T-cell (primary cell): ENCODE measurements around the gene TMEM95. TPM values are rescaled to one million over a fixed set of nuclear protein-coding genes. Genes with fewer than 3 reads are reported as not detected.

Experiments used
- ATAC-seq, 4 experiments: fragments of 200-7000 bp in 3 of 4; fragments of 150-1000 bp in 1 of 4; cut with Tn5 transposase; replicated peaks in 1 of 4; 1 replicate in 3 of 4; 2 replicates in 1 of 4; pipeline ENCODE4 v1.10.0; 2021; ENCODE audit warnings: moderate library complexity in 3 of 4, mild to moderate bottlenecking in 2 of 4, moderate number of reproducible peaks in 1 of 4
- CTCF ChIA-PET, 2 donors: fragments of 300-600 bp; sonication (Branson Sonifier 250); formaldehyde crosslinking; loops; one replicate each; lab custom pipeline; 2022; ENCODE audit warnings: antibody characterized with exemption in 2 of 2; lab: Charles Lee
- POLR2A ChIA-PET, 2 donors: fragments of 300-600 bp; sonication (Branson Sonifier 250); formaldehyde crosslinking; loops; one replicate each; lab custom pipeline; 2022; ENCODE audit warnings: antibody characterized with exemption in 2 of 2; lab: Charles Lee
- DNase-seq, 35 experiments: peaks; one replicate each; pipeline versions ENCODE4 v3.0.0 to v3.0.0-alpha.2; 2013 to 2023
- H3K27ac ChIP-seq: one replicate; pipeline ENCODE4 v1.5.1; 2013; ENCODE audit warnings: low read length
- H3K27me3 ChIP-seq, 2 experiments: replicated peaks in 1 of 2; 1 replicate in 1 of 2; 2 replicates in 1 of 2; pipeline versions ENCODE4 v1.6.1 to v1.7.0; 2013; ENCODE audit warnings: low read length in 1 of 2, mixed read lengths in 1 of 2; ENCODE audit not compliant: control insufficient read depth in 2 of 2, insufficient read depth in 2 of 2; ENCODE audit errors: extremely low read depth in 1 of 2
- H3K36me3 ChIP-seq, 2 donors: 1 replicate in 1 of 2; 2 replicates in 1 of 2; pipeline versions ENCODE4 v1.6.1 to v1.7.0; 2013; ENCODE audit warnings: low read length in 1 of 2; ENCODE audit not compliant: control insufficient read depth in 2 of 2, insufficient read depth in 1 of 2; ENCODE audit errors: extremely low read depth in 1 of 2
- H3K4me1 ChIP-seq, 2 experiments: 1 replicate in 1 of 2; 2 replicates in 1 of 2; pipeline versions ENCODE4 v1.6.1 to v1.7.0; 2013; ENCODE audit warnings: low read length in 2 of 2, mixed read lengths in 1 of 2; ENCODE audit not compliant: insufficient read depth in 2 of 2, control insufficient read depth in 1 of 2; ENCODE audit errors: extremely low read depth in 1 of 2
- H3K4me3 ChIP-seq, 2 donors: 1 replicate in 1 of 2; 2 replicates in 1 of 2; pipeline versions ENCODE4 v1.5.1 to v1.7.0; 2013; ENCODE audit warnings: mild to moderate bottlenecking in 2 of 2, low read length in 1 of 2, moderate library complexity in 1 of 2; ENCODE audit not compliant: control insufficient read depth in 1 of 2; ENCODE audit errors: extremely low read depth in 1 of 2
- H3K9me3 ChIP-seq: 2 replicates; pipeline ENCODE4 v1.7.0; 2013
- H3K27ac Mint-ChIP-seq, 2 donors: one replicate each; pipeline ENCODE4 v1.8.0; 2020 to 2021; ENCODE audit warnings: mild to moderate bottlenecking in 2 of 2, mixed read lengths in 2 of 2
- H3K27me3 Mint-ChIP-seq, 2 donors: one replicate each; pipeline ENCODE4 v1.8.0; 2021 to 2022; ENCODE audit warnings: mixed read lengths in 2 of 2
- H3K36me3 Mint-ChIP-seq: one replicate; pipeline ENCODE4 v1.8.0; 2021; ENCODE audit warnings: mixed read lengths
- H3K4me1 Mint-ChIP-seq, 3 donors: one replicate each; pipeline ENCODE4 v1.8.0; 2020 to 2022; ENCODE audit warnings: mixed read lengths in 3 of 3, mild to moderate bottlenecking in 1 of 3
- H3K4me3 Mint-ChIP-seq, 3 donors: one replicate each; pipeline ENCODE4 v1.8.0; 2020 to 2022; ENCODE audit warnings: mild to moderate bottlenecking in 3 of 3, mixed read lengths in 3 of 3, moderate library complexity in 3 of 3
- H3K9me3 Mint-ChIP-seq, 3 donors: one replicate each; pipeline ENCODE4 v1.8.0; 2020 to 2022; ENCODE audit warnings: mixed read lengths in 3 of 3
- WGBS: methylation state at CpG from one replicate; pipeline ENCODE4 v1.1.5; 2013; ENCODE audit warnings: missing lambda C conversion rate; ENCODE audit not compliant: insufficient coverage; 5-methylcytosine and 5-hydroxymethylcytosine counted together
- total RNA-seq, 35 experiments: library from RNA in 6 of 35; stranded (reverse) in 6 of 35; fragments of 120-200 nt in 1 of 35; gene quantifications; one replicate each; pipeline versions ENCODE4 v1.2.1 to v1.2.4 and lab custom pipeline; 2013 to 2026

The TMEM95 gene
- total RNA-seq, 5 donors from 2014 or later (not counting 1 experiment from before 2014, with no cell fraction given), result not detected

- H3K36me3 Mint-ChIP-seq, result peaks cover 3% of the 10 kb centered on the region
- Histone ChIP-seq H3K27me3 (no peaks in the 10 kb centered on the region), H3K27ac (no peak overlapping the region), H3K9me3 (no peaks in the 10 kb centered on the region), H3K4me3 (no peak overlapping the region), H3K4me1 (peaks cover 2 to 19% of the 10 kb centered on the region in 2 experiments), H3K36me3 (no peaks in the 10 kb centered on the region)
- DNase-seq (no peak), ATAC-seq (no peak)
- no peaks in the 10 kb centered on the region for H3K9me3 Mint-ChIP-seq
- peaks cover 17 to 18% (median 18%) of the 10 kb centered on the region in 3 donors for H3K4me1 Mint-ChIP-seq
- no CpG with 5 or more reads among the region's 2 CpGs for WGBS
- H3K27ac Mint-ChIP-seq, result no peak overlapping the region
- H3K4me3 Mint-ChIP-seq, result no peak overlapping the region
- ChIA-PET CTCF (interaction anchor here (0.6 to 1.1 kb wide), 3 partner anchors 14 to 762 kb away, joined by 3 to 4 read pairs (median 3); no protein-coding TSS in a partner anchor), POLR2A (interaction anchor here (0.7 kb wide), 2 partner anchors 14 to 24 kb away, joined by 4 read pairs; no protein-coding TSS in a partner anchor)
- H3K27me3 Mint-ChIP-seq, result no peaks in the 10 kb centered on the region
Observed at GRCh38 chr17:7398612-7399011, 43.7 kb downstream of the TMEM95 start.

DNA sequence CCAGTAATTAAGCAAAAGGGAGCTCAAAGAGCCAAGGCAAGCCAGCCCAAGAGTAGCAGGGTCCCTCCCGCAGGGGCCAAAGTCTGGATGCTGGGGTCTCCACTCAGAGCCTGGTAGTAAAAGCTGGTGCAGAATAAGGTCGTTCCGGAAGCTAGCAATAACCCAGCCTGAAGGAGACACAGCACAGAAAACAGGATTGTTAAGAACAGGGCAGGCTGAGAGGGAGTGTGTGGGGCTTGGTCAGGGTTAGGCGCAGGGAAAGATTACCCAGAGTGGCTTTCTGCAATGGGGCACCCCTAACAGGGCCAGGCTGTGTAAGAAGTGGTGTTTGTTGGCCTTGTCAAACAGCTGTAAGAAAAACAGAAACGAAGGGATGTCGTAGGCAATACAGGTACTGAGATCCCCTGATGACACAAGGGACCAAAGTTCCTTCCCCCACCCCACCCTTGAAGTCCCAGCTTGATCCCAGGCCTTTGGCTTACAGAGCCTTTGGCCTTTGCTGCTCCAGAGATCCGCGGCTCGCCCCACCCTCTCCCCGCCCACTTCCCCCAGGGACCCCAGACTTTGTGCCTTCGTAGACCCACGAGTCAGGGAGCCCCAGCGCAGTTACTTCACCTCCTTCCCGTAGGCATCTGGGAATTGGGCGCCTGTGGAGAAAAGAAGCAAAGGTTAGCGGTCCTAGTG lies 48.2 kb downstream of the TMEM95 start:
- peaks cover 0 to 1% of the 10 kb centered on the region in 2 donors for H3K27me3 Mint-ChIP-seq
- ChIA-PET POLR2A (interaction anchor here (0.5 to 1.0 kb wide), 4 partner anchors 32 to 144 kb away, joined by 3 read pairs; no protein-coding TSS in a partner anchor), CTCF (interaction anchor here in 1 of 2 donors (0.6 kb wide), 1 partner anchor 248 kb away, joined by 3 read pairs; no protein-coding TSS in a partner anchor)
- WGBS, result 86% methylated on average over 4 of the region's 16 CpGs
- Histone ChIP-seq H3K4me1 (peaks cover 2 to 26% of the 10 kb centered on the region in 2 experiments), H3K27me3 (peaks cover 0 to 8% of the 10 kb centered on the region in 2 experiments), H3K4me3 (peak overlapping the region; percentile 92 to 93), H3K9me3 (no peaks in the 10 kb centered on the region), H3K27ac (peak overlapping the region; percentile 84), H3K36me3 (no peaks in the 10 kb centered on the region)
- DNase-seq (peak in 13 of 35 experiments; percentile 12 to 46 (median 25)), ATAC-seq (no peak)
- peak overlapping the region; percentile 72 to 96 for H3K27ac Mint-ChIP-seq
- peaks cover 12 to 21% (median 15%) of the 10 kb centered on the region in 3 donors for H3K4me1 Mint-ChIP-seq
- no peaks in the 10 kb centered on the region for H3K9me3 Mint-ChIP-seq
- H3K36me3 Mint-ChIP-seq, result peaks cover 3% of the 10 kb centered on the region
- peak overlapping the region; percentile 90 to 95 (median 94) for H3K4me3 Mint-ChIP-seq

- H3K4me3 Mint-ChIP-seq, result peak overlapping the region; percentile 90 to 95 (median 94)
- peaks cover 12 to 21% (median 15%) of the 10 kb centered on the region in 3 donors for H3K4me1 Mint-ChIP-seq
- POLR2A ChIA-PET, result interaction anchor here (0.5 to 1.0 kb wide), 9 partner anchors 9 to 213 kb away, joined by 3 to 8 read pairs (median 4); partner anchors contain the start of genes FXR2 (in 1 of the 2), GPS2 (in 1 of the 2), PLSCR3 (in 1 of the 2) and TMEM102 (in 1 of the 2)
- H3K4me1 ChIP-seq, result peaks cover 2 to 29% of the 10 kb centered on the region in 2 experiments
- H3K4me3 ChIP-seq, result peak overlapping the region; percentile 92 to 93
- no peaks in the 10 kb centered on the region for H3K9me3 ChIP-seq
- H3K27me3 ChIP-seq, result peaks cover 0 to 8% of the 10 kb centered on the region in 2 experiments
- DNase-seq (no peak), ATAC-seq (no peak)
- CTCF ChIA-PET, result interaction anchor here in 1 of 2 donors (0.6 to 1.0 kb wide), 8 partner anchors 10 to 283 kb away, joined by 3 to 21 read pairs (median 4); partner anchors contain the start of genes PLSCR3, SAT2, TMEM102 and TP53
- no peaks in the 10 kb centered on the region for H3K9me3 Mint-ChIP-seq
- peak overlapping the region; percentile 87 to 96 for H3K27ac Mint-ChIP-seq
- WGBS, result 0% methylated on average over 6 of the region's 13 CpGs
- peaks cover 3% of the 10 kb centered on the region for H3K36me3 Mint-ChIP-seq
- H3K27ac ChIP-seq, result peak overlapping the region; percentile 84
- H3K27me3 Mint-ChIP-seq, result peaks cover 0 to 1% of the 10 kb centered on the region in 2 donors
- H3K36me3 ChIP-seq, result no peaks in the 10 kb centered on the region
Observed at GRCh38 chr17:7403727-7403976, 48.7 kb downstream of the TMEM95 start.

- H3K4me3 ChIP-seq, result peak within 1 kb of the TSS; percentile 92 to 93
- Mint-ChIP-seq H3K27ac (peak within 1 kb of the TSS; percentile 87 to 96), H3K36me3 (peaks cover 3% of the 10 kb centered on the region), H3K9me3 (no peaks in the 10 kb centered on the region), H3K4me1 (peaks cover 13 to 24% (median 15%) of the 10 kb centered on the region in 3 donors), H3K27me3 (peaks cover 0 to 1% of the 10 kb centered on the region in 2 donors), H3K4me3 (peak within 1 kb of the TSS; percentile 90 to 95 (median 94))
- peak; percentile 87 to 98 (median 94) for DNase-seq
- WGBS, result under 1% methylated on average over 34 of the region's 49 CpGs
- POLR2A ChIA-PET, result interaction anchor here (0.5 to 1.0 kb wide), 7 partner anchors 10 to 213 kb away, joined by 3 to 8 read pairs (median 5); partner anchors contain the start of genes FXR2 (in 1 of the 2), GPS2 (in 1 of the 2), PLSCR3 (in 1 of the 2) and TMEM102 (in 1 of the 2)
- no peaks in the 10 kb centered on the region for H3K36me3 ChIP-seq
- peaks cover 0 to 8% of the 10 kb centered on the region in 2 experiments for H3K27me3 ChIP-seq
- peaks cover 2 to 32% of the 10 kb centered on the region in 2 experiments for H3K4me1 ChIP-seq
- H3K9me3 ChIP-seq, result no peaks in the 10 kb centered on the region
- CTCF ChIA-PET, result interaction anchor here in 1 of 2 donors (0.6 to 1.0 kb wide), 9 partner anchors 10 to 284 kb away, joined by 3 to 21 read pairs (median 3); partner anchors contain the start of genes PLSCR3, SAT2, TMEM102 and TP53
- peak; percentile 86 to 91 (median 90) for ATAC-seq
- peak within 1 kb of the TSS; percentile 84 for H3K27ac ChIP-seq
Observed at GRCh38 chr17:7403977-7404736, 49.2 kb downstream of the TMEM95 start, which contains the start of gene TMEM256. Gene TMEM256, minus strand, starts transcription at chr17:7404097. Its CDS starts 13 bp downstream, at chr17:7404084.

- DNase-seq (peak in 26 of 35 experiments; percentile 54 to 84 (median 70)), ATAC-seq (peak; percentile 54 to 59 (median 57))
- WGBS, result 2% methylated on average over 43 of the region's 65 CpGs
- no peak overlapping the region for H3K27ac ChIP-seq
- no peaks in the 10 kb centered on the region for H3K36me3 ChIP-seq
- H3K27me3 ChIP-seq, result peaks cover 0 to 8% of the 10 kb centered on the region in 2 experiments
- H3K27ac Mint-ChIP-seq, result peak overlapping the region; percentile 87 to 96
- peaks cover 3% of the 10 kb centered on the region for H3K36me3 Mint-ChIP-seq
- CTCF ChIA-PET, result interaction anchor here in 1 of 2 donors (0.8 to 1.0 kb wide), 7 partner anchors 11 to 283 kb away, joined by 3 to 21 read pairs (median 3); partner anchors contain the start of genes PLSCR3, SAT2, TMEM102 and TP53
- POLR2A ChIA-PET, result interaction anchor here in 1 of 2 donors (1.0 kb wide), 3 partner anchors 10 to 39 kb away, joined by 5 to 8 read pairs (median 6); partner anchors contain the start of genes PLSCR3 and TMEM102
- H3K27me3 Mint-ChIP-seq, result peaks cover 0 to 1% of the 10 kb centered on the region in 2 donors
- H3K9me3 ChIP-seq, result no peaks in the 10 kb centered on the region
- peaks cover 2 to 32% of the 10 kb centered on the region in 2 experiments for H3K4me1 ChIP-seq
- peak overlapping the region; percentile 61 to 93 for H3K4me3 ChIP-seq
- no peaks in the 10 kb centered on the region for H3K9me3 Mint-ChIP-seq
- peak overlapping the region; percentile 90 to 95 (median 94) for H3K4me3 Mint-ChIP-seq
- peaks cover 14 to 25% (median 15%) of the 10 kb centered on the region in 3 donors for H3K4me1 Mint-ChIP-seq
Observed at GRCh38 chr17:7404737-7405349, 49.9 kb downstream of the TMEM95 start.
